Measurements from ENCODE around the gene EGFL6. TPM values are rescaled to one million over a fixed set of nuclear protein-coding genes. Genes with fewer than 3 reads are reported as not detected.

EGFL6 gene
- total and polyA plus RNA-seq, 2 of the 13 experiments (the other 11 are each of a cell fraction or from before 2014, with no cell fraction given): not detected

- TF ChIP-seq PRDM15 (CRISPR knock-in tag; IDR thresholded peaks at IDR 0.05) (no peak), ZNF34 (CRISPR knock-in tag; IDR thresholded peaks at IDR 0.05; ENCODE audit: borderline replicate concordance) (no peak), KLF11 (CRISPR knock-in tag; IDR thresholded peaks at IDR 0.05) (no peak)
- TF ChIP-seq, protein P1, sequence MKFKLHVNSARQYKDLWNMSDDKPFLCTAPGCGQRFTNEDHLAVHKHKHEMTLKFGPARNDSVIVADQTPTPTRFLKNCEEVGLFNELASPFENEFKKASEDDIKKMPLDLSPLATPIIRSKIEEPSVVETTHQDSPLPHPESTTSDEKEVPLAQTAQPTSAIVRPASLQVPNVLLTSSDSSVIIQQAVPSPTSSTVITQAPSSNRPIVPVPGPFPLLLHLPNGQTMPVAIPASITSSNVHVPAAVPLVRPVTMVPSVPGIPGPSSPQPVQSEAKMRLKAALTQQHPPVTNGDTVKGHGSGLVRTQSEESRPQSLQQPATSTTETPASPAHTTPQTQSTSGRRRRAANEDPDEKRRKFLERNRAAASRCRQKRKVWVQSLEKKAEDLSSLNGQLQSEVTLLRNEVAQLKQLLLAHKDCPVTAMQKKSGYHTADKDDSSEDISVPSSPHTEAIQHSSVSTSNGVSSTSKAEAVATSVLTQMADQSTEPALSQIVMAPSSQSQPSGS (CRISPR knock-in tag; IDR thresholded peaks at IDR 0.05): no peak
These were observed 53.1 kb downstream of the EGFL6 start (continued) for GRCh38 chrX:13622401-13622964.

DNA sequence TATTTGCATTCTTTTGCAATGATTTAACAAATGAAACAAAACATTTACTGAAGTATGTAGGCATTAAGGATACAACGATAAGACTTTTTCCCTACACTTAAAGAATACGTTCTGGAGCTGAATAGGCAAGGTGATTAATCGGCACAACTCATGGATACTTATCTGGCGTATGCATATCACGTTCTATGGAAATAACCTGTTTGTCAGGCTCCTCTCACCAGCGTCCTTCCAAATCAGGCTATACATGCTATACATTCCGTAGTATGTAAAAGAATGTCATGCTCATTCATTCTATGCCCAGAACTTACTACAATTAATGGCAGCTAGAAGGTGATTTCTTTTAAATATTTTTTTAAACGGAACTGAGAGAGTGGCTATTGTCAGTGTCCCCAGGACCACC lies 57.9 kb downstream of the EGFL6 start:
- intact Hi-C loops (cut with micrococcal nuclease; ENCODE audit: unreplicated experiment) (no loop called here), in situ Hi-C loops (cut with HindIII; ENCODE audit: extremely low pct_ligation_motif_present, low pct_unique_long_range_greater_than_20kb) (no loop called here)
- Histone ChIP-seq H3K27me3 (ENCODE audit: control insufficient read depth in 1 of 2, insufficient read depth in 2 of 2, low read length in 2 of 2) (0 out of 5 replicates have a peak, but pooled peaks cover 0 to 1% of the 10 kb centered on the region in 2 experiments), H4K20me1 (ENCODE audit: insufficient read depth, low read length) (no peaks in the 10 kb centered on the region), H3K4me1 (ENCODE audit: insufficient read depth, low read length) (no peaks in the 10 kb centered on the region), H3K9ac (ENCODE audit: insufficient read depth, low read depth, low read length) (no peak overlapping the region), H3K4me2 (ENCODE audit: low read depth, low read length) (no peak overlapping the region), H3K27ac (ENCODE audit: extremely low read length, insufficient read depth, low read length) (no peak overlapping the region), H3K9me3 (ENCODE audit: low read length) (no peaks in the 10 kb centered on the region), H3K79me2 (ENCODE audit: insufficient read depth, low read length) (no peaks in the 10 kb centered on the region), H3K4me3 (replicated peaks in 1 of 3; ENCODE audit: insufficient read depth in 1 of 3, low read depth in 2 of 3, low read length in 3 of 3) (no peak overlapping the region), H2AFZ (ENCODE audit: low read length) (no peak overlapping the region), H3K36me3 (replicated peaks in 1 of 2; ENCODE audit: control insufficient read depth in 1 of 2, insufficient read depth in 2 of 2, low read length in 2 of 2) (no peaks in the 10 kb centered on the region)
- POLR2A ChIA-PET: no interaction called here
- DNase-seq (ENCODE audit: low spot score) (no peak), ATAC-seq (no peak), FAIRE-seq (no peak)
- no TSS peak for BruUV-seq (replicated peaks)
- WGBS (ENCODE audit: low lambda C conversion rate): 19% methylated on average over 7 of the region's 8 CpGs
- CTCF ChIA-PET (ENCODE audit: low intra/inter-chr PET ratio, low total read pairs): no interaction called here
- TF ChIP-seq ZSCAN5A (CRISPR knock-in tag; IDR thresholded peaks at IDR 0.05; ENCODE audit: borderline replicate concordance) (no peak), MAF1 (CRISPR knock-in tag; IDR thresholded peaks at IDR 0.05; ENCODE audit: borderline replicate concordance) (no peak), ELK4 (CRISPR knock-in tag; IDR thresholded peaks at IDR 0.05; ENCODE audit: borderline replicate concordance) (no peak), ZFP41 (CRISPR knock-in tag; IDR thresholded peaks at IDR 0.05; ENCODE audit: borderline replicate concordance) (no peak), HDAC2 (CRISPR knock-in tag; IDR thresholded peaks at IDR 0.05) (no peak), IKZF5 (CRISPR knock-in tag; IDR thresholded peaks at IDR 0.05) (no peak), HNF1B (CRISPR knock-in tag; IDR thresholded peaks at IDR 0.05) (no peak)
